ENCODE data around the gene FAM20A. TPM values are rescaled to one million over a fixed set of nuclear protein-coding genes. Genes with fewer than 3 reads are reported as not detected.

The FAM20A gene
- total RNA-seq, 1 experiment from 2014 or later = not detected

DNA sequence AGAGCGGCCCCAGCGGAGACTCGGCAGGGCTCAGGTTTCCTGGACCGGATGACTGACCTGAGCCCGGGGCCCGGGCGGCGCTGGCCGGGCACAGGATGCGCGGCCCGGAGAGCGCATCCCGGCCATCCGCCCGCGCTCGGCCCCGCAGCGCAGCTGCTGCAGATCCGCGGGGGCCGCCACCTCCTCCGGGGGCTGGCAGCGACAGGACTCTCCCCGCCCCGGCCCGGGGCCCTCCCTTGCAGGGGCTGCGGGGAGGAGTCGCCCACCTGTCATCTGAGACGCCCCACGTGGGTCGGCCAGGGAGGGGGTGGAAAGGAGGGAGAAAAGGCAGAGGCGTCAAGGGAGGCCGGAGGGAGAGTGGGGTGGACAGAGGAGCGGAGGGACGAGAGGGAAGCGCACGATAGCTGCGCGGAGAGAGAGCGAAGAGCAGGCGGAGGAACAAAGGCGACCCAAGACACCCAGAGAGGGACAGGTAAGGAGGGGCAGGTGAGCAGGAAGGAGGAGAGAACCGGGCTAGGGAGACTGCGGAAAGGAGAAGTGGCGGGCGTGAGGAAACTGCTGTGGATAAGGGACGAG, 89.4 kb downstream of the FAM20A start (continued):
- TF ChIP-seq JUND (IDR thresholded peaks at IDR 0.05) = no peak
- no peak for TF ChIP-seq ZNF274 (IDR thresholded peaks at IDR 0.05; ENCODE audit: low read depth, low read length)
- peak; percentile 25; the same call in 1 of the 2 replicates for TF ChIP-seq SIN3A (IDR thresholded peaks at IDR 0.05; ENCODE audit: low read depth)

GRCh38 chr17:68511254-68511670, 89.9 kb downstream of the FAM20A start:
- peak overlapping the region; percentile 85 for H3K9ac ChIP-seq (ENCODE audit: low read length)
- RAD21 ChIA-PET (ENCODE audit: low non-redundant PET in 1 of 2, low total read pairs in 2 of 2, uncharacterized antibody in 2 of 2, unreplicated experiment in 2 of 2) = no interaction called here
- peaks cover 15 to 35% of the 10 kb centered on the region in 2 experiments for H3K4me1 ChIP-seq (ENCODE audit: control insufficient read depth in 1 of 2, insufficient read depth in 2 of 2, low read length in 2 of 2)
- intact Hi-C loops (cut with micrococcal nuclease) = loop anchor here (1.0 to 2.0 kb wide), 2 partner anchors 16 to 44 kb away; no protein-coding TSS in a partner anchor
- TF ChIP-seq FOSL1 (IDR thresholded peaks at IDR 0.05; ENCODE audit: low read depth) = no peak
- TF ChIP-seq CTCF (IDR thresholded peaks at IDR 0.05 in 2 of 3, conservative IDR thresholded peaks at IDR 0.05 in 1 of 3; ENCODE audit: borderline replicate concordance in 1 of 3, insufficient read depth in 1 of 3, low read depth in 2 of 3, low read length in 2 of 3) = peak in 1 of 3 experiments; percentile 31; a peak in 2 of 6 replicates
- H2AFZ ChIP-seq (ENCODE audit: low read depth, low read length, poor library complexity, severe bottlenecking) = peak overlapping the region; percentile 28
- peaks cover 12 to 15% of the 10 kb centered on the region in 2 experiments for H3K36me3 ChIP-seq (ENCODE audit: control insufficient read depth in 1 of 2, insufficient read depth in 2 of 2, low read length in 2 of 2)
- H3K79me2 ChIP-seq (ENCODE audit: insufficient read depth, low read length) = peaks cover 39% of the 10 kb centered on the region
- H3K4me2 ChIP-seq (ENCODE audit: low read length) = peak overlapping the region; percentile 84
- DNase-seq (ENCODE audit: low read depth, low spot score) (no peak), ATAC-seq (no peak)
- no peaks in the 10 kb centered on the region for H3K9me2 ChIP-seq (ENCODE audit: insufficient read depth)
- POLR2A ChIA-PET = interaction anchor here (0.6 to 2.4 kb wide), 2 partner anchors 10 to 266 kb away, joined by 4 to 9 read pairs; no protein-coding TSS in a partner anchor
- BruUV-seq (replicated peaks) = no TSS peak
- H3K27ac ChIP-seq (ENCODE audit: low read depth, low read length) = peak overlapping the region; percentile 86
- CTCF ChIA-PET = interaction anchor here (1.4 kb wide), 1 partner anchor 736 kb away, joined by 4 read pairs; no protein-coding TSS in a partner anchor
- H3K4me3 ChIP-seq (replicated peaks in 1 of 2; ENCODE audit: low read depth in 1 of 2, low read length in 2 of 2) = peak overlapping the region; percentile 85 to 88
- no peaks in the 10 kb centered on the region for H3K27me3 ChIP-seq (ENCODE audit: insufficient read depth, low read length)
- H4K20me1 ChIP-seq (ENCODE audit: insufficient read depth) = 0 out of 2 replicates have a peak, but pooled peaks cover 4% of the 10 kb centered on the region
- H3K9me3 ChIP-seq (ENCODE audit: control insufficient read depth in 1 of 2, insufficient read depth in 1 of 2, low read depth in 1 of 2, low read length in 2 of 2) = no peaks in the 10 kb centered on the region

Data from HCT116 (cell line).